SK-MEL-5 (cell line): ENCODE data around the gene DNASE1. TPM values are rescaled to one million over a fixed set of nuclear protein-coding genes. Genes with fewer than 3 reads are reported as not detected.

Experiments used
- DNase-seq: peaks from one replicate; pipeline ENCODE4 v3.0.0-alpha.2; 2016; ENCODE audit warnings: low read depth, low spot score
- in situ Hi-C: cut with HindIII; loops from 2 replicates; pipeline ENCODE4 v1.10.0; 2016; ENCODE audit warnings: low sequenced_read_pairs, high pct_unique_total_duplicates, low pct_unique_long_range_greater_than_20kb
- total RNA-seq: library from RNA; depleted of rRNA; stranded (reverse); fragments of >200 nt; shearing (Covaris generic); gene quantifications from 2 replicates; pipeline ENCODE4 v1.2.3, GENCODE V29; 2014

The DNASE1 gene
- total RNA-seq, 1 experiment from 2014 or later: 3.9 TPM

DNA sequence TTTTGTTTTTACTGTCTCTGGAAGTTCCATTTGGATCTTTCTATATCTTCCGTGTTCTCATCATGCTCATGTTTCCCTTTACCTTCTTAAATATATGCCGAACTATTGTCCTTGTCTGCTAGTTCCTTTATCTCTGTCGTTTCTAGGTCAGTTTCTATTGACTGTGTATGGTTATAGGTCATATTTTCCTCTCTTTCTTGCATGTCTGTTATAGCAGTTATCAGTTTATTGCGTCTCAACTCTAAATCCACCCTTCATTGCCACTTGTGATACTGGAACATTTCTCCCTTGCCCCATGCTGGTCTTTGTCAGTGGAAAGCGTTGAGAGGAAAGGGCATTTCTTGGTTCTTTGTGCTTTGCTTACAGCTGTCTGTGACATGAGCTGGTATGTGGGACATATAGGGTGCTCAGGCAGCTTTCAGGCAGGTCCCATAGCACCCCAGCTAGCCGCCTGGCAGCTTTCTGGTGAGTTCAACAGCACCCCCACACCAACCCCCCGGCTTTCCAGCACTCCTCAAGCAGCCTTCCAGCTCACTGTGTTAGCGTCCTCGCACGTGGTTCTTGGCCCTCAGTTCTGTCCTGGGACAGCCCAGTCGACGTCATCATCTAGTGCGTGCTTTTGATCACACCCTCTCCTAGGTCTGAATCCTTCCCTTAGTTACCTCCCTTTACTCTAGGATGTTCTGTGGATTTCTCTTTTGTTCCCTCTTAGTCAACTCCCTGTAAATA, 15.4 kb upstream of the DNASE1 start:
- in situ Hi-C loops: no loop called here
- no peak for DNase-seq

DNA sequence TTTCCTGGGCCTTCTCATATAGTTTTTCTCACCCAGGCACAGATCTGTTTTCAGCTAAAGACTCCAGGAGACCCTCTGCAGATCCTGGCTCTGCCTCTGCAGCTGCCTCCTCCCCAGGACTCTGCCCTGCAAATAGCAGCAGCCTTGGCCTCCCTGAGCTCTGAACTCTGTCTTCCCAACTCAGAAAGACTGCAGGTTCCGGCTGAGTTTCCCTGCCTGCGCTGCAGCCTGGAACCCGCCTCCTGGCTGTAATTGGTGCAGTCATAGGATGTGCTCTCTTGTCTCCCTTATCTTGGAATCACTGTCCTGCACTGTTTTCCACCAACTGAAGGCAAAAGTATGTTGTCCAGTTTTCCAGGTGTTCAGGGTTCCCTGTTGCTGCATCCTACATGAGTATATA, 14.3 kb upstream of the DNASE1 start:
- DNase-seq: no peak
- in situ Hi-C loops: no loop called here

DNA sequence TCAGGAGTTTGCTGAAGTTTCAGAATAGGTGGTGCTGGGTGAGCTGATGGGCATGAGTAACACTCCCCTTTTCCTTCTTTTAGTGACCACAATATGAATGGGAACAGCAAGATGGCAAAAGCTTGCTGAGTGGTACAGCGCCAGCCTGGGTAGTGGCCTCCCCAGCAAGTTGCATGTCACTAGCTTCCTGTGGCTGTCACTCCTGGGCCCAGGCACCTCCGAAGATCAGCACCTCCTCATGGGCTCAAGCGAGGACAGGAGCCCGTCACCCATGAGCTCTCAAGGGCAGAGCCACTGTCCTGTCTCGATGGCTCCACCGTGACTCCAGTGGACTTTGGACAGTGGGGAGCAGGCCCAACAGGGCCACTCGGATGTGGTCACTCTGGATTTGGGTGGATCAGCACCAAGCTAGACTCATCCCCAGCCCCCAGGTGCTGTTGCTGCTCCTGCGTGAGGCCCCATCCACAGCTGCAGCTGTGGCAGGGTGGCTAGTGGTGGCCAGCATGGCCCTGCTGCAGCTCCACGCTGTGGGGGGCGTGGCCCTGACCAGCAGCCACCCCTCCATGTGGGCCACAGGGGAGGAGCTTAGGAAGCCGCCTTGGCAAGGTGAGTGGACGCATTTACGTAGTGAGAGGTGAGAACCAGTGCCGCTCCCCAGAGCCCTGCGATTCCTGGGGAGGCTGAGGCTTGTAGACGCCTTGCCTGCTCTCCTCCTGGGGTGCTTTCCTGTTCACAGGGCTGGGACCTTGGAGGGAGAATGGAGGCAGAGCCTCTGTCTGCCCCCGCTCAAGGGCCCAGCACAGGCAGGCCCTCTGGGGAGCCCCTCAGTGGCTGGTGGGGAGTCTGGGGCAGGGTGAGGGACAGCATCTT, 13.6 kb upstream of the DNASE1 start:
- in situ Hi-C loops: no loop called here
- DNase-seq: no peak

- in situ Hi-C loops: no loop called here
- no peak for DNase-seq
Observed at GRCh38 chr16:3641801-3642396, 12.6 kb upstream of the DNASE1 start.

GRCh38 chr16:3642397-3643094, 11.9 kb upstream of the DNASE1 start:
- no peak for DNase-seq
- in situ Hi-C loops: no loop called here

DNA sequence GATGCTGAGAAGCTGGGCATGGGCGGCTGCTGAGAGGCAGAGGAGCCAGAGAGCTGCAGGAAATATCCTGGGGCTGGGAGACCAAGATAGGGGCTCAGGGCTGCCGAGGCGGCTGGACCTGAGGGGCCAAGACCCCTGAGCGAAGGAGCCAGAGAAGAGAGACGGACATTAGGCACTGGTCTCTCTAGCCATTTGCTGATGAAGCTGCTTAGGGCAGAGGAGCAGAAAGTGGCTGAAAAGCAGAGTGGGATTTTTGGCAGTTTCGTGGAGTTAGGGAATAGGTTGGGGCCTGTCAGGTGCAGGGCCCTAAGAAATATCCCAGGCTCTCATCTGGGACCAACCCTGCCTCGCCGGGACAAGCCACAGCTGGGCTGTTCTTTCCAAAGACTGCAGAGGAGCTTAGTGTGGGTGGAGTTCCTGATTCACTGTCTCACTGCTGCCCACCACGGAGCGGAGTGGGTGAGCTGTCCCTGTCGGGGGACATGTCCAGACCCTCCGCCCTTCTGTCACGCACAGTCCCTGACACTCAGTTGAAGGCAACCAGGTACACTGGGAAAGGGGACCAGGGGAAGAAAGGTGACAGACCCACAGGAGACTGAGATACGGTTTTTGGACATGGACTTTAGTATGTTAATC, 11.3 kb upstream of the DNASE1 start:
- in situ Hi-C loops: no loop called here
- DNase-seq: no peak

DNA sequence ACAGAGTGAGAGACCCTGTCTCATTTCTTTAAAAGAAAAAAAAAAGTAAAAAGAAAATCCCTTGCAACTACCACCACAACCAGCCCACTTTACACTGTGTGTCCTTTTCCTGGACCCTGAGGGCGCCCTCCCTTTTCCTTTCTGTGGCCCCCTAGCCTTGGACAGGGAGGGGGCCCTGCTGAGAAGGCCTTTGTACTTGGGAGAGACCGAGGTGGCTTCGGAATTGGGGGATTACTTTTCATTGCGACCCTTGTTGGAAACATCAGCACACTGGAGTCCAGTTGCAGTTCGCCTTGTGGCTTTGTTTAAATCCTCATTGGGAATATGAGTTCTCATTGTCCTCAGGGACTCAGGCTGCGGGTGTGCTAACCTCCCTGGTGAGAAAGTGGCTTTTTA, 9.4 kb upstream of the DNASE1 start:
- DNase-seq: no peak
- in situ Hi-C loops: no loop called here

- DNase-seq: no peak
- in situ Hi-C loops: no loop called here
Observed at GRCh38 chr16:3645504-3646347, 8.8 kb upstream of the DNASE1 start.

DNA sequence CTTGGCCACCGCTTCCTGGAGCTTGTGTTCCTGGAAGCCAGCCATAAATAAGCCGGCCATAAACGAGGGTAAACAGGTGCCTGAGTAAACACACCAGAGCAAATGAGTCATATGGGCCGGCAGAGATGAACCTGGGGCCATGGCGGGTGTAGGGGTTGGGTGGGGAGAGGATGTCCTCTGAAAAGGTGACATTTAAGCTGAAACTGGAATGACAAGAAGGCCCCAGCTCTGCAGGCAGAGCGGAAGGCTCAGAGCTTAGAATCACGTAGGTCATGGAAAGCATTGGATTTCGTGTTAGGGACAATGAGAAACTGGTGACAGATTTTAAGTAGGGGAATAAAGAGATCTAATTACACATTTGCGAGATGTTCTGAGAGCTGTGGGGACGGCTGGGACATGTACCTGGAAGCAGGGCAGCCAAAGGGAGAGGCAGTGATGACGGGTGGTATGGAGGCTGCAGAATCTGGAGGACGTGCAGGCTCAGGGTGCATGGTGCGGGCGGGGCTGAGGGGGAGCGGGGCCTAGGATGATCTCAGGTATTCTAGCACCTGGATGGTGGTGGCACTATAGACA, 8.1 kb upstream of the DNASE1 start:
- no peak for DNase-seq
- in situ Hi-C loops: no loop called here

DNA sequence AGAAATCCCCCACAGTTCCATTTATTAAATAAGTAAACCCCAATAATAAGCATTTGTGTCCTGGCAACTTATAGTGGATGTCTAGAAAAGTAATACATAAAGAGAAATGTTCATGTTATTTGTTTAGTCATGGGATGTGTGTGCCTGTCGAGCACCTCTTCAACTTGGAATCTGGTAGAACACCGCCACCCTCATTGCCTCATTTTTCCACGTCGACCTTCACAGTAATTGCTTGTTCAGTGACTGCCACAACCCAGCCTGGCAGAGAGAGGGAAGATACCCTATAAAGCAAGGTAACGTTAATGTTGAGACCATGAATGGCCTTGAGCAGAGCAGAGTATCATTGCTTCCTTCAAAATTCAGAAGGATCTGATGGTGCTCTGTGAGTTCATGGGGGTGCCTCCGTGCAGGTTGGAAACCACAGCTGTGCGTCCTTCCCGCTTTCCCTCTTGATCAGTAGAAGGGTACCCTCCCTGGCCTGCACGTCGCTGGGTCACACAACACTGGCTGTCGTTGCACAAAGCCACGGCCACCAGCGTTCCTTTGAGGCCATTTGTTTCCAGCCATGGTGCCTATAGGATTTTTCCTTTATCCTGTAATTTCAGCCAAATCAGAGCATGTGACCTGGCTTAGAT, 3.7 kb upstream of the DNASE1 start:
- in situ Hi-C loops: no loop called here

GRCh38 chr16:3651461-3652372, 2.8 kb upstream of the DNASE1 start:
- DNase-seq: no peak
- in situ Hi-C loops: no loop called here

More for the DNA sequence above, 3.7 kb upstream of the DNASE1 start:
- no peak for DNase-seq

DNA sequence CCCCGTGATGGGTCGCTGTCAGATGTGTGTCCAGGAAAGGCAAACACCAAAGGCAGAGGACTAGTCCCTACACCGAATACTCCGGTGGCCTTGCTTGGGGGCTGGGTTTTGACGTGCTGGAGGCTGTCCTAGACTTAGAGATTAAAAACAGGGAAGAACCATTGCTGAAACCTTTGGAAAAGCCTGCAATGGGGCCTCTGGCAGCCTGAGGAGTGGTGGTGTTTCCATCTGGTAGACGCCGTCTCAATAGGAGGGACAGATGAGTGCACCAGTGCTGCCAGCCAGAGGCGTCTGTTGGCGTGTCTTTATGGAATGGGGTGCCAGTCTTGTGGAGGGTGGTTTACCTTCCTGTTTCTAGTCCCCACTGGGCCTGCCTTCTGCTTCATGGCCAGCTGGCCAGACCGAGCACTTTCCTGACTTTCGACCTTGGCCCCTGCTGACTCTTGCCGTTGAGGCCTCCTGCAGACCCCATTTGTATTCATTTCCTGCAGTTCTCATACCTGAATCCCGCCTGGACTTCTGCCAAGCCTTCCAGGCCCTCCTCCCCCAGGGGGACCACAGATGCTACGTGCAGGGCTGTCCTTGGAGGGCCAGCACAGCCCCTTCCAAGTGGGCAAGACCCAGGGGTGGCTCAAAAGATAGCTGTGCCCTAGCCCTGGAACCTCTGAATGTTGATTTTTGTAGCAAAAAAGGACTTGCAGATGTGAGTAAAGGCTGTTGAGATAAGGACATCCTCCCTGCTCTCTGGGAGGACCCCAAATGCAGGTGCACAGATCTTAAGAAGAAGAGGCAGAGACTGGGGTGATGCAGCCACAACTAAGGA, 1.9 kb upstream of the DNASE1 start:
- in situ Hi-C loops: no loop called here
- DNase-seq: no peak

GRCh38 chr16:3655030-3655395, 522 bp downstream of the DNASE1 start:
- DNase-seq: no peak
- in situ Hi-C loops: no loop called here

GRCh38 chr16:3655396-3656159, 1.1 kb downstream of the DNASE1 start:
- no peak for DNase-seq
- in situ Hi-C loops: no loop called here
